Limb (tissue), 2 donors: ENCODE measurements around the gene FKBP1A.
"Not testable (repeated sequence)": the region's sequence is repeated elsewhere in the genome, so short reads cannot be mapped to it uniquely, and the experiment has no call there.

Source experiments
- DNase-seq, 2 donors: peaks; one replicate each; pipeline ENCODE4 v3.0.0-alpha.2; 2016; ENCODE audit errors: extremely low spot score in 2 of 2

Gene FKBP1A

GRCh38 chr20:1364106-1364505, 28.7 kb downstream of the FKBP1A start:
- no peak for DNase-seq

- no peak for DNase-seq
Observed at GRCh38 chr20:1363522-1363921, 29.3 kb downstream of the FKBP1A start.

- DNase-seq, result no peak
Observed at GRCh38 chr20:1362484-1362883, 30.4 kb downstream of the FKBP1A start.

- no peak for DNase-seq
Observed at GRCh38 chr20:1360094-1360846, 32.6 kb downstream of the FKBP1A start.

- no peak for DNase-seq
Observed at GRCh38 chr20:1357921-1358671, 34.8 kb downstream of the FKBP1A start.

GRCh38 chr20:1353956-1354355, 38.9 kb downstream of the FKBP1A start:
- DNase-seq, result no peak

- DNase-seq, result no peak
Observed at GRCh38 chr20:1346315-1346969, 46.4 kb downstream of the FKBP1A start.

- DNase-seq, result no peak
Observed at GRCh38 chr20:1345756-1346093, 47.1 kb downstream of the FKBP1A start.

GRCh38 chr20:1345030-1345755, 47.7 kb downstream of the FKBP1A start:
- no peak for DNase-seq

- DNase-seq, result not testable (repeated sequence)
Observed at GRCh38 chr20:1343446-1344124, 49.3 kb downstream of the FKBP1A start.

- DNase-seq, result no peak
Observed at GRCh38 chr20:1341561-1342265, 51.1 kb downstream of the FKBP1A start.

GRCh38 chr20:1338801-1339200, 54.1 kb downstream of the FKBP1A start:
- no peak for DNase-seq

GRCh38 chr20:1338096-1338495, 54.8 kb downstream of the FKBP1A start:
- DNase-seq, result no peak

- DNase-seq, result no peak
Observed at GRCh38 chr20:1337441-1337840, 55.4 kb downstream of the FKBP1A start.

GRCh38 chr20:1336699-1337367, 56.0 kb downstream of the FKBP1A start:
- no peak for DNase-seq

GRCh38 chr20:1335961-1336698, 56.7 kb downstream of the FKBP1A start:
- DNase-seq, result no peak

- DNase-seq, result no peak
Observed at GRCh38 chr20:1334761-1335160, 58.1 kb downstream of the FKBP1A start.

GRCh38 chr20:1334370-1334731, 58.5 kb downstream of the FKBP1A start:
- no peak for DNase-seq
